ENCODE data around the gene LACRT. TPM values are rescaled to one million over a fixed set of nuclear protein-coding genes. Genes with fewer than 3 reads are reported as not detected.

LACRT gene
- total and polyA plus RNA-seq, 2 donors (not counting 1 experiment from before 2014, with no cell fraction given) = not detected

DNA sequence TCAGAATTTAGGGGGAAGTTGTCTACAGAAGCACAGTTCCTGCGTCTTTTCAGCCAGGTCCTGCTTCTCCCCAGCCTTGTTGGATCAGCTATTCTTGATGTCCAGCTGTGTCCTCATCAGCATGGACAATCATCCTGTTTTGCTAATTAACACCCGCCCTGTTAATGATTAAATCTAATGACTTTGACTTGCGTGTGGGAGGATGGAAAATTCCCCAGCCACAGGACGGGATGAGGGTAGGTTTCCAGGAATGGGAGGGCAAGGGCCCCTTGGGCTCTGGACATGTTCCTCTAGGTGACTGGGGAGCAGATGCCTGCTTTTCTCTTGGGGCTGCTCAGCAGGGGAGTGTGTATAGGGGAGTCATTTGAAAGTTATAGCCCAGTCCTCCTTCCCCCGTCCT, 41.0 kb downstream of the LACRT start:
- no peaks in the 10 kb centered on the region for H3K79me2 ChIP-seq (ENCODE audit: control insufficient read depth, insufficient read depth, low read length)
- H3K27me3 ChIP-seq (replicated peaks in 1 of 4; ENCODE audit: control extremely low read depth in 1 of 4, control insufficient read depth in 3 of 4, insufficient read depth in 4 of 4, low read length in 3 of 4) = peaks cover 0 to 55% (median 16%) of the 10 kb centered on the region in 4 experiments
- ChIA-PET POLR2A (no interaction called here), CTCF (interaction anchor here (0.7 to 1.8 kb wide), 3 partner anchors 8 to 777 kb away, joined by 4 to 7 read pairs (median 7); no protein-coding TSS in a partner anchor)
- Mint-ChIP-seq H3K9me3 (ENCODE audit: insufficient read depth) (no peaks in the 10 kb centered on the region), H3K4me3 (no peak overlapping the region), H3K27ac (no peak overlapping the region), H3K4me1 (peaks cover 6% of the 10 kb centered on the region), H3K27me3 (peaks cover 55% of the 10 kb centered on the region)
- intact Hi-C loops (cut with micrococcal nuclease) = no loop called here
- no peaks in the 10 kb centered on the region for H3K36me3 ChIP-seq (replicated peaks in 1 of 2; ENCODE audit: control extremely low read depth in 1 of 2, control insufficient read depth in 1 of 2, extremely low read depth in 1 of 2, insufficient read depth in 2 of 2, low read length in 1 of 2)
- WGBS (ENCODE audit: insufficient coverage) = 81% methylated on average over 3 of the region's 5 CpGs
- H3K9me3 ChIP-seq (ENCODE audit: control extremely low read depth in 1 of 3, control insufficient read depth in 2 of 3, insufficient read depth in 1 of 3, low read length in 2 of 3) = no peaks in the 10 kb centered on the region
- no peak overlapping the region for H3K9ac ChIP-seq (ENCODE audit: low read length)
- ATAC-seq (ENCODE audit: low read depth) (no peak), DNase-seq (no peak)
- H2AFZ ChIP-seq (ENCODE audit: insufficient read depth, low read depth, low read length, poor library complexity, severe bottlenecking) = no peak overlapping the region
- peaks cover 1 to 6% of the 10 kb centered on the region in 2 donors for H3K4me1 ChIP-seq (ENCODE audit: control insufficient read depth in 2 of 2, insufficient read depth in 2 of 2, low read length in 2 of 2)
- H3K4me2 ChIP-seq (replicated peaks; ENCODE audit: low read depth, low read length, poor library complexity, severe bottlenecking) = no peak overlapping the region
- H3K4me3 ChIP-seq (ENCODE audit: control extremely low read depth in 1 of 5, extremely low read depth in 1 of 5, insufficient read depth in 1 of 5, low read depth in 2 of 5, low read length in 4 of 5) = no peak overlapping the region
- H4K20me1 ChIP-seq (ENCODE audit: control insufficient read depth, insufficient read depth, low read length, poor library complexity, severe bottlenecking) = no peaks in the 10 kb centered on the region
- H3K27ac ChIP-seq (ENCODE audit: low read length in 2 of 2) = no peak overlapping the region
- TF ChIP-seq EZH2 (IDR thresholded peaks at IDR 0.05; ENCODE audit: borderline replicate concordance, insufficient read depth, low read depth, low read length, poor library complexity, severe bottlenecking) (no peak), CTCF (IDR thresholded peaks at IDR 0.05) (no peak)

DNA sequence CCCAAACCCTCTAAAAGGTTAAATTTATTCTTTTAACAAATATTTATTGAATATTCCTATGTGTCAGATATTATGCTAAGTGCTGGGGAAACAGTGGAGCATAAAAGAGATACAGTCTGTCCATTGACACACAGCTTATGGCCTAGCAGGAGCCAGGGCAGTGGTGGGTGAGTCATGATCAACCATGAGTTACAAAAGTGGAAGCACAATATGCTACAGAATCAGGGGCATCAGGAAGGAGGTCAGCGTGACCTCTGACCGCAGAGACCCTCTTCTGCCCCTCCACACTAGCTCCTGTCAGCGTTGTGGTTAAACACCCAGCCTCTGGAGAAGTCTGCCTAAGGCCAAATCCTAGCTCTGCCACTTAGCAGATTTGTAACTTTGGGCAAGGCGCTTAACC, 41.6 kb downstream of the LACRT start:
- H3K4me2 ChIP-seq (replicated peaks; ENCODE audit: low read depth, low read length, poor library complexity, severe bottlenecking) = no peak overlapping the region
- Mint-ChIP-seq H3K27ac (no peak overlapping the region), H3K4me3 (no peak overlapping the region), H3K4me1 (peaks cover 7% of the 10 kb centered on the region), H3K27me3 (peaks cover 57% of the 10 kb centered on the region), H3K9me3 (ENCODE audit: insufficient read depth) (no peaks in the 10 kb centered on the region)
- ChIA-PET CTCF (interaction anchor here (1.3 to 1.8 kb wide), 2 partner anchors 9 to 13 kb away, joined by 4 to 7 read pairs; no protein-coding TSS in a partner anchor), POLR2A (interaction anchor here (0.7 kb wide), 1 partner anchor 596 kb away, joined by 3 read pairs; no protein-coding TSS in a partner anchor)
- no peak overlapping the region for H3K27ac ChIP-seq (ENCODE audit: low read length in 2 of 2)
- no peak for TF ChIP-seq EZH2 (IDR thresholded peaks at IDR 0.05; ENCODE audit: borderline replicate concordance, insufficient read depth, low read depth, low read length, poor library complexity, severe bottlenecking)
- no peak for TF ChIP-seq CTCF (IDR thresholded peaks at IDR 0.05)
- WGBS (ENCODE audit: insufficient coverage) = 69% methylated on average over 3 of the region's 4 CpGs
- no peaks in the 10 kb centered on the region for H3K36me3 ChIP-seq (replicated peaks in 1 of 2; ENCODE audit: control extremely low read depth in 1 of 2, control insufficient read depth in 1 of 2, extremely low read depth in 1 of 2, insufficient read depth in 2 of 2, low read length in 1 of 2)
- H3K9me3 ChIP-seq (ENCODE audit: control extremely low read depth in 1 of 3, control insufficient read depth in 2 of 3, insufficient read depth in 1 of 3, low read length in 2 of 3) = no peaks in the 10 kb centered on the region
- ATAC-seq (ENCODE audit: low read depth) (no peak), DNase-seq (no peak)
- H3K4me3 ChIP-seq (ENCODE audit: control extremely low read depth in 1 of 5, extremely low read depth in 1 of 5, insufficient read depth in 1 of 5, low read depth in 2 of 5, low read length in 4 of 5) = no peak overlapping the region
- H2AFZ ChIP-seq (ENCODE audit: insufficient read depth, low read depth, low read length, poor library complexity, severe bottlenecking) = no peak overlapping the region
- no peaks in the 10 kb centered on the region for H3K79me2 ChIP-seq (ENCODE audit: control insufficient read depth, insufficient read depth, low read length)
- intact Hi-C loops (cut with micrococcal nuclease) = no loop called here
- peaks cover 0 to 58% (median 18%) of the 10 kb centered on the region in 4 experiments for H3K27me3 ChIP-seq (replicated peaks in 1 of 4; ENCODE audit: control extremely low read depth in 1 of 4, control insufficient read depth in 3 of 4, insufficient read depth in 4 of 4, low read length in 3 of 4)
- H3K4me1 ChIP-seq (ENCODE audit: control insufficient read depth in 2 of 2, insufficient read depth in 2 of 2, low read length in 2 of 2) = peaks cover 4 to 9% of the 10 kb centered on the region in 2 donors
- no peaks in the 10 kb centered on the region for H4K20me1 ChIP-seq (ENCODE audit: control insufficient read depth, insufficient read depth, low read length, poor library complexity, severe bottlenecking)
- H3K9ac ChIP-seq (ENCODE audit: low read length) = no peak overlapping the region
